NB4 (cell line): ENCODE data around the gene MT1X.

Experiments used
- CTCF ChIP-seq: IDR thresholded peaks from one replicate; pipeline ENCODE4 v1.5.1; 2012; ENCODE audit warnings: low read depth, low read length
- MAX ChIP-seq: IDR thresholded peaks from 2 replicates; pipeline ENCODE4 v1.6.1; 2011; ENCODE audit warnings: low read depth, low read length

GRCh38 chr16:56677474-56677873 lies 4.8 kb upstream of the MT1X start:
- TF ChIP-seq MAX (no peak), CTCF (no peak)
